NT2/D1 (cell line): ENCODE measurements around the gene RPS6KA2.

Experiments
- SUZ12 ChIP-seq: IDR thresholded peaks from 2 replicates; pipeline ENCODE4 v1.6.1; 2011; ENCODE audit not compliant: insufficient read length, insufficient read depth; ENCODE audit errors: extremely low read depth
- YY1 ChIP-seq: IDR thresholded peaks from 2 replicates; pipeline ENCODE4 v1.6.1; 2011; ENCODE audit not compliant: insufficient read length, insufficient read depth
- ZNF274 ChIP-seq: IDR thresholded peaks from 2 replicates; pipeline ENCODE4 v1.6.1; 2011; ENCODE audit warnings: mild to moderate bottlenecking, low read depth, low read length

DNA sequence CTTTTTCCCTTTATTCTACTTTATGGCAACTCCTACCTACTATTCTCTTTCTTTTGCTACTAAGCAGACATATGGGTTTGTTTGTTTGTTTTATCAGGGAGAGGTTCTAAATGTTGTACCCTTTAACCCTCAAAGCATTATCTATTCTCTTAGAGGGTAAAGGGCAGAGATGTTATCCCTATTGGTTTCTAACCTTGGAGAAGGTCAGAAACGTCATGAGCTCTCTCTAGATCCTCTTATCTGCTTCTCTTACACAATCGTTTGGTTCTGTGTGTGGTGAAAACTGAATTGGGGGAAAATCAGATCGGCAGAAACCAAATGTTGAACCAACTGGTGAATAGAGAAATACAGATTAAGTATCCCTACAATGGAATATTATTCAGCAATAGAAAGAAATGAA is 237.9 kb downstream of the RPS6KA2 start:
- no peak for TF ChIP-seq ZNF274
- no peak for TF ChIP-seq YY1
- TF ChIP-seq SUZ12 = no peak
